Measurements from ENCODE around the gene RXRG. TPM values are rescaled to one million over a fixed set of nuclear protein-coding genes. Genes with fewer than 3 reads are reported as not detected.
"Not testable (repeated sequence)": the region's sequence is repeated elsewhere in the genome, so short reads cannot be mapped to it uniquely, and the experiment has no call there.

The RXRG gene
- not detected in 2 replicates for total RNA-seq

GRCh38 chr1:165444897-165445370 lies at the start of gene RXRG:
Gene RXRG (minus strand): TSS chr1:165445126. CDS start chr1:165444893, 233 bp downstream.
- intact Hi-C loops (cut with micrococcal nuclease): loop anchor here (10.0 kb wide), 1 partner anchor 90 kb away; the partner anchor contains the start of gene LMX1A

DNA sequence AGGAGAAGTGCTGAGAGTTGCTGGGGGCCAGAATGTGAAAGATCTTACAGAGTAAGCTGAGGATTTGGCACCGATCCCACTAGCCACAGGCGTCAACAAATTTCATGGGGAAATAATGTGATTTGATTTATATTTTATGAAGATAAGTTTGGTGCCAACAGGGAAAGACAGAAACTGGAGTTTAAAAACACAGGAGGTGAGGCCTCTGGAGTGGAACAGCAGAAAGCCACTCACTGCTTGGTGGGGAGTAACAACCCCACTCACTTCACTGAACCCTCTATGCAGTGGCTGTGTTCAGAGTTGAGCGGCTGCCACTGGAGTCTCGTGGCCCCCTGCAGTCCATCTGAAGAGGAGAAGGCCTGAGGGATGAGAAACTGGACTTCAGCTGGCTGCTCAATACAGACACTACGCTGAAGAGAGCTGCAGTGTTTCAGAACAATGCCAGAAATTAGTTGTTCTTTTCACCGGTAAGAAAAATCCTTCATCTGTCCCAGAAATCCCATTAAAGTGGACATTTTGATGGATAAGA lies 48.0 kb upstream of the RXRG start:
- intact Hi-C loops (cut with micrococcal nuclease): no loop called here

GRCh38 chr1:165490175-165490574 lies 45.2 kb upstream of the RXRG start:
- intact Hi-C loops (cut with micrococcal nuclease): no loop called here

DNA sequence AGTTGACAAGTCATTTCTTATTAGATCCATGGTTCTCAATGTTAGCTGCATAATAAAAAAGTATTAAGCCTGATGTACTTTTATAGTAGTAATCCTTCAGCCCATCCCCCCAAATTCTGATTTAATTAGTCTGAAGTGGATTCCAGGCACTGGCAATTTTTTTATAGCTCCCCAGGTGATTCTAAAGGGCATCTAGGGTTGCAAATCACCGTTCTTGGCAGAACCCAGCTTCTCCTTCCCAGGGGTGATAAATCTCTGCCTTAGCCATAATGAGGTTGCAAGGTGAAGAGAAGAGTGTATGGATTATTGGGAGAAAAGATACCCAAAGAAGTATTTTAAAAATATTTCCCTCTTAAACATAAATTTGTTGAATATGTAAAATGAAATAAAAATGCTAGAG lies 43.0 kb upstream of the RXRG start:
- intact Hi-C loops (cut with micrococcal nuclease): no loop called here

- intact Hi-C loops (cut with micrococcal nuclease): no loop called here
These were observed 41.7 kb upstream of the RXRG start for GRCh38 chr1:165486663-165487062.

DNA sequence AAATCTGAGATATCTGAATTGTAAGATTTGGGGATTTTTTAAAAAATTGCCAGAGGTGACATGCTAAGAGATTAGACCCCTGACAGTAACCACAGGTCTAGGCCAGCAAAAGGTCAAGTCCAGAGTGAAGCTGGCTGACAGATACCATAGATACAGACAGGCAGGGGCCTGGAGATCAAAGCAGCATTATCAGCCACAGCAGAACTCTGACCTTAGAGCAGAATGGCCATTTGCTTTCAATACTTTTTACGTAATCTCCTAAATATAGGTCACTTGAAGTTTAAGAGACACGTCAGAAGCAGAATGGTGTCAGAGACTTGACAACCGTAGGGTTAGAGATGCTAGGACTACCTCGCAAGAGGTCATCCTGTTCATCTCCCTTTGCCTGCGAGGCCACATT lies 40.8 kb upstream of the RXRG start:
- intact Hi-C loops (cut with micrococcal nuclease): no loop called here

DNA sequence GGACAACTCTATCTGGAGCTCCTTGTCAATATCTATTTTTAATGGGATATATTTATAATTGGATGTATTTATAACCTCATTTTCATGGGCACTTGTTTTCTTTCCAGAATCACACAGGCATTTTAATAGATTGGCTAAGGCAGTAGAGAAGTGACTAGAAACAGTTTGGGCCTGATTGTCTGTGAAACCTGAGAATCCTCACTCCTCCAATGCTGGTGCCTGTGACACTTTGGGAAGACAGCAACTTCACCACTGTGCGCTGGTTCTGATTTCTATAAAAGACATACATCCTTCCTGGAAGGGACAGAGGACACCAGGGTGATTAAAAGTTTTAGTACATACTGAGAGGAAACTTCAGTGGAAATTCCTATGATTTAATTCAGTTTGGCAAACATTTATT lies 39.6 kb upstream of the RXRG start:
- intact Hi-C loops (cut with micrococcal nuclease): no loop called here

GRCh38 chr1:165483412-165483811 lies 38.5 kb upstream of the RXRG start:
- intact Hi-C loops (cut with micrococcal nuclease): no loop called here

DNA sequence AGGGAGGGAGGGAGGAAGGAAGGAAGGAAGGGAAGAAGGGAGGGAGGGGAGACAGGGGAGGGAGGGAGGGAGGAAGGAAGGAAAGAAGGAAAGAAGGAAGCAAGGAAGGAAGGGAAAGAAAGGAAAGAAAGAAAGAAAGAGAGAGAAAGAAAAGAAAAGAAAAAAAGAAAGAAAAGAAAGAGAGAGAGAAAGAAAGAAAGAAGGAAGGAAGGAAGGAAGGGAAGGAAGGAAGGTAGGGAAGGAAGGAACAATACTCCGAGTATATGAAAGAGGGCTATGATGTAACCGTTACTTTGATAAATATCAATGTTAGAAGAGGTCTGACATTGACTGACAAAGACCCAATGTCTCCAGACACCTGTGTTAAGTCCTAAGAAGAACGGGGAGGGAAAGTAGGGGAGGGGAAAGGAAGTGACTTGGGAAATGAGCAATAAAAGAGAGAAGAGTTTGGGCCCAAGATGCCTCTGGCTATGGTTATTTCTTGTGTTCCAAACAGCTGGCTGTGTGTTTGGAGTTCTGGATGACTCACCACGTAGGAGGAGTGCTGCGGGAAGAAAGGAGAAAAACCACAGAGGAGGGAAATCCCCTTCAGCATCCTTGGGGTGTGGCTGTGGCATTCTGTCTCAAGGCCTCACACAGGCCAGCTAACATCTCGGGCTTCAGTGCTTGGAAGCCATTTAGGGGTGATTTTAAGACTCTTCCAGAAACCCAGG lies 37.0 kb upstream of the RXRG start:
- intact Hi-C loops (cut with micrococcal nuclease): no loop called here

GRCh38 chr1:165476776-165477175 lies 31.9 kb upstream of the RXRG start:
- intact Hi-C loops (cut with micrococcal nuclease): no loop called here

- intact Hi-C loops (cut with micrococcal nuclease): no loop called here
These were observed 29.3 kb upstream of the RXRG start for GRCh38 chr1:165474196-165474595.

- intact Hi-C loops (cut with micrococcal nuclease): no loop called here
These were observed 28.2 kb upstream of the RXRG start for GRCh38 chr1:165473081-165473480.

- intact Hi-C loops (cut with micrococcal nuclease): no loop called here
These were observed 23.9 kb upstream of the RXRG start for GRCh38 chr1:165468726-165469249.

GRCh38 chr1:165468253-165468652 lies 23.3 kb upstream of the RXRG start:
- intact Hi-C loops (cut with micrococcal nuclease): no loop called here

DNA sequence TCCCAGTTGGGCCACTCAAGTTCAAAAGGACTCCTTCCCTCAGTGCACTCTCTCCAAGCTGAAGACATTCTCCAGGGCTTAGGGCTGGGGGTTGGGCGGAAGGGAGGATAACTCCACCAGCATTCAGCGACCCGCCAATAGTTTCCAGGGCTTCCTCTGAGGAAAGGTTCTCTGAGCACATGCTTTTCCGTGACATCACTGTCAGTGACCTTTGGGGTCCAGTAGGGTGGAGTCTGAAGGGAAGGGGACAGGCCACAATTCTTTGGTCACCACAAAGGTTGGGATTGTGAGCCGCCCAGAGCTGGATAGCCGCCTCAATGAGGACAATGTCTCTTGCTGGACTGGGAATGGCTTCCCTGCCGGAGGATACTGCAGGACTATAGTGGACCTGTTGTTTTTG lies 22.8 kb upstream of the RXRG start:
- intact Hi-C loops (cut with micrococcal nuclease): no loop called here

GRCh38 chr1:165463978-165464377 lies 19.1 kb upstream of the RXRG start:
- intact Hi-C loops (cut with micrococcal nuclease): no loop called here

- intact Hi-C loops (cut with micrococcal nuclease): not testable (repeated sequence)
These were observed 14.8 kb upstream of the RXRG start for GRCh38 chr1:165459683-165460082.

GRCh38 chr1:165456861-165457260 lies 11.9 kb upstream of the RXRG start:
- intact Hi-C loops (cut with micrococcal nuclease): no loop called here

DNA sequence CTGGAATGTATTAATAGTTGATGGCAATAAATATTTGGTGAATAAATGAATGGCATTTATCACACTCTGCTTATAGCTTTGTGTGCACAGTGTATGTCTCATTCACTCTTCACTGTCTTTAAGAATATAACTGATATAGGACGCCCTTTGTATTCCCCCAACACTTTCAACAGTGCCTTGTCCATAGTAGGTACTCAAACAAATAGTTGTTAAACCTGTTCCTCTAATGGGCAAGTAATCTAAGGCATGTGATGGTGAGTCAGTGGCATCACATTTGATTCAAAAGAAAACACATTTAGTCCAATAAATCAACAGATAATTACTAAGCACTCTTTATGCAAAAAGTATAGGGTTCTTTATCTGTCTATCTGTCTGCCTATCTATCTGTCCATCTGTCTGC lies 11.2 kb upstream of the RXRG start:
- intact Hi-C loops (cut with micrococcal nuclease): no loop called here

GRCh38 chr1:165455111-165455510 lies 10.2 kb upstream of the RXRG start:
- intact Hi-C loops (cut with micrococcal nuclease): no loop called here

GRCh38 chr1:165454091-165454610 lies 9.2 kb upstream of the RXRG start:
- intact Hi-C loops (cut with micrococcal nuclease): no loop called here

GRCh38 chr1:165452336-165453130 lies 7.6 kb upstream of the RXRG start:
- intact Hi-C loops (cut with micrococcal nuclease): no loop called here
